Measurements from ENCODE around the gene LBX1.

- TF ChIP-seq CTCF (IDR thresholded peaks at IDR 0.05) (no peak), ZFX (IDR thresholded peaks at IDR 0.05; ENCODE audit: borderline replicate concordance) (no peak)
Measured at GRCh38 chr10:101217044-101217425, 12.2 kb downstream of the LBX1 start.
